GM12878 (cell line): ENCODE data around the gene FER1L5. TPM values are rescaled to one million over a fixed set of nuclear protein-coding genes. Genes with fewer than 3 reads are reported as not detected.

Source experiments
- CBFB ChIP-seq: IDR thresholded peaks from 2 replicates; pipeline ENCODE4 v1.6.1; 2016; ENCODE audit warnings: antibody characterized with exemption, low read depth
- CREB1 ChIP-seq: IDR thresholded peaks from 2 replicates; pipeline ENCODE4 v1.6.1; 2012; ENCODE audit warnings: low read depth, mild to moderate bottlenecking, inconsistent platforms
- CREM ChIP-seq: IDR thresholded peaks from 2 replicates; pipeline ENCODE4 v1.6.1; 2014; ENCODE audit warnings: antibody characterized with exemption, low read depth
- DPF2 ChIP-seq: fragments of 450-650 bp; IDR thresholded peaks from 2 replicates; pipeline ENCODE4 v1.6.1; 2017; ENCODE audit warnings: mild to moderate bottlenecking
- EGR1 ChIP-seq, 2 experiments: IDR thresholded peaks; 1 replicate in 1 of 2; 2 replicates in 1 of 2; pipeline ENCODE4 v1.6.1; 2011 to 2012; ENCODE audit warnings: low read depth in 2 of 2, low read length in 2 of 2, borderline replicate concordance in 1 of 2, mild to moderate bottlenecking in 1 of 2, moderate library complexity in 1 of 2
- FOS ChIP-seq: IDR thresholded peaks from 3 replicates; pipeline ENCODE4 v1.6.1; 2011; ENCODE audit warnings: borderline replicate concordance; ENCODE audit not compliant: insufficient read length; ENCODE audit errors: extremely low read depth
- HDAC2 ChIP-seq: fragments of 200-600 bp; sonication (generic); IDR thresholded peaks from 2 replicates; pipeline ENCODE4 v1.6.1; 2017
- MEF2B ChIP-seq: fragments of 450-650 bp; IDR thresholded peaks from 2 replicates; pipeline ENCODE4 v1.6.1; 2018; ENCODE audit warnings: mild to moderate bottlenecking, moderate library complexity; ENCODE audit not compliant: partially characterized antibody, poor library complexity, severe bottlenecking
- NFIC ChIP-seq: IDR thresholded peaks from 2 replicates; pipeline ENCODE4 v1.6.1; 2012; ENCODE audit warnings: low read depth, mild to moderate bottlenecking, inconsistent platforms, low read length, moderate library complexity
- RBBP5 ChIP-seq: fragments of 200-600 bp; sonication (generic); conservative IDR thresholded peaks from 2 replicates; pipeline ENCODE4 v1.6.1; 2016
- RELA ChIP-seq: fragments of 450-650 bp; IDR thresholded peaks from 2 replicates; pipeline ENCODE4 v1.8.0; 2014; ENCODE audit warnings: borderline replicate concordance; ENCODE audit not compliant: partially characterized antibody
- RFX5 ChIP-seq: IDR thresholded peaks from 2 replicates; pipeline ENCODE4 v1.6.1; 2011; ENCODE audit warnings: low read depth, low read length, improper control_type of control experiment
- SUPT20H ChIP-seq: IDR thresholded peaks from 2 replicates; pipeline ENCODE4 v1.6.1; 2011; ENCODE audit warnings: low read depth, mild to moderate bottlenecking, low read length, moderate library complexity, borderline replicate concordance; ENCODE audit not compliant: control insufficient read depth
- TARDBP ChIP-seq: IDR thresholded peaks from 2 replicates; pipeline ENCODE4 v1.6.1; 2016; ENCODE audit warnings: borderline replicate concordance
- WRNIP1 ChIP-seq: IDR thresholded peaks from 2 replicates; pipeline ENCODE4 v1.6.1; 2011; ENCODE audit warnings: low read depth, low read length, improper control_type of control experiment, borderline replicate concordance
- polyA plus RNA-seq, 11 experiments: library from polyadenylated mRNA; depleted of rRNA in 4 of 11; unstranded in 6 of 11; stranded (reverse) in 5 of 11; fragments of >200 nt; fragmentation: Nextera tagmentation in 4 of 11; fragmentation: Illumina TruSeq in 1 of 11; extraction: Ambion mirVana in 4 of 11; extraction: Trizol in 1 of 11; gene quantifications; 1 replicate in 1 of 11; 2 replicates in 10 of 11; pipeline versions ENCODE4 v1.2.1 to v1.2.3, GENCODE V29; 2011 to 2016; ENCODE audit warnings: inconsistent platforms in 2 of 11, missing spikeins in 2 of 11, low read depth in 1 of 11
- total RNA-seq, 4 experiments: library from RNA; depleted of rRNA in 3 of 4; stranded (reverse); fragments of >200 nt in 3 of 4; fragmentation: Illumina TruSeq in 1 of 4; extraction: Trizol in 1 of 4; gene quantifications; 2 replicates each; pipeline versions ENCODE4 v1.2.1 to v1.2.3, GENCODE V29; 2013 to 2021
- TF ChIP-seq, protein P1 (sequence below): fragments of 150-350 bp; IDR thresholded peaks from 2 replicates; pipeline ENCODE4 v1.6.1; 2014; ENCODE audit warnings: mild to moderate bottlenecking, low read depth, low read length
- TF ChIP-seq, protein P2 (sequence below): fragments of 450-650 bp; IDR thresholded peaks from 2 replicates; pipeline ENCODE4 v1.6.1; 2017; ENCODE audit warnings: low read depth, mild to moderate bottlenecking, moderate library complexity
- TF ChIP-seq, protein P3 (sequence below): fragments of 450-650 bp; IDR thresholded peaks from 2 replicates; pipeline ENCODE4 v1.6.1; 2014; ENCODE audit warnings: mild to moderate bottlenecking
- TF ChIP-seq, protein P4 (sequence below): IDR thresholded peaks from 2 replicates; pipeline ENCODE4 v1.6.1; 2011; ENCODE audit warnings: mild to moderate bottlenecking, low read depth, low read length, moderate library complexity; ENCODE audit not compliant: insufficient replicate concordance
- TF ChIP-seq, protein P5 (sequence below): fragments of 450-650 bp; IDR thresholded peaks from 2 replicates; pipeline ENCODE4 v1.6.1; 2018; ENCODE audit warnings: borderline replicate concordance, mild to moderate bottlenecking; ENCODE audit not compliant: partially characterized antibody

FER1L5 gene
- total and polyA plus RNA-seq, 10 of the 15 experiments (the other 5 are each of a cell fraction or from before 2014, with no cell fraction given), result not detected

DNA sequence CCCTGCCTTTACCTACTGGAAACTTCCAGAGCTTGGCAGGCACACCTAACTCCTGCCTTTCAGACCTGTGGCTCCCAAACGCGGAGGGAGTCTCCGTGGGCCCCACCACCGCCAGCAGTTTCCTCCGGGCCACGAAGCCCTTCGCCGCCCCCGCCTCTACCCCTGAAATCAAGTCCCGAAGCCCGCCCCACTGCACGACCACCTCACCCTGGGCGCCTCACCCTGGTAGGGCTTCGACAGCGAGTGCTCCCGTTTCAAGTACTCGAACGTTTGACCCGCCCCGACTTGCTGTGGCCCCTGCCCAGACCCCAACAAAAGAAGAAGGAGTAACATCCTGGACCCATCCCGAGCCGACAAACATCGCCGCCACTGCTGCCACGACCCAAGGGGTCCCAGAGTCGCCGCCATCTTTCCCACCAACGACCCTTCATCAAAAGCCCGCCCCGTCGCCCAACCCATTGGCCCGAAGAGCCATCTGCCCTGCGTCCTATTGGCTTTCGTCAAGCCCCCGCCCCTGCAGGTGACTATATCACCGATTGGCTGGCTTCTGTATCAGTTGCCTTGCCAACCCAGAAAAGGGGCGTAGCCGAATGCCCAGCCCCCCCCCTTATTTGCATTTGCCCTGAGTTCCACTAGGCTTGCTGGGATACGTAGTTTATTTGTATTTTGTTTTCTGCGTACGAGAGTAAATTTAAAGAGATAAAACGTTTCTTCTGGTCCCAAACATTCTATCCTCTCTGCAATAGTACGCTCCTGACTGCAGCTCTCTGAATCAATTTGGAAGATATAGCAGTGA, 97.3 kb downstream of the FER1L5 start, which contains the start of gene LMAN2L (continued):
- TF ChIP-seq MEF2B (peak; percentile 25), CBFB (no peak), RFX5 (no peak), CREB1 (peak; percentile 79), FOS (peak; percentile 41), NFIC (no peak), DPF2 (no peak), WRNIP1 (no peak), RELA (no peak), RBBP5 (no peak), TARDBP (no peak), SUPT20H (no peak), CREM (peak; percentile 37; the same call in 1 of the 2 replicates), EGR1 (IDR thresholded peaks at IDR 0.05; ENCODE audit: borderline replicate concordance in 1 of 2, low read depth in 2 of 2, low read length in 2 of 2) (0 out of 3 replicates have a peak, but pooled peaks of 1 of the 2 experiments have one; percentile 19), HDAC2 (no peak)
- TF ChIP-seq, protein P1, sequence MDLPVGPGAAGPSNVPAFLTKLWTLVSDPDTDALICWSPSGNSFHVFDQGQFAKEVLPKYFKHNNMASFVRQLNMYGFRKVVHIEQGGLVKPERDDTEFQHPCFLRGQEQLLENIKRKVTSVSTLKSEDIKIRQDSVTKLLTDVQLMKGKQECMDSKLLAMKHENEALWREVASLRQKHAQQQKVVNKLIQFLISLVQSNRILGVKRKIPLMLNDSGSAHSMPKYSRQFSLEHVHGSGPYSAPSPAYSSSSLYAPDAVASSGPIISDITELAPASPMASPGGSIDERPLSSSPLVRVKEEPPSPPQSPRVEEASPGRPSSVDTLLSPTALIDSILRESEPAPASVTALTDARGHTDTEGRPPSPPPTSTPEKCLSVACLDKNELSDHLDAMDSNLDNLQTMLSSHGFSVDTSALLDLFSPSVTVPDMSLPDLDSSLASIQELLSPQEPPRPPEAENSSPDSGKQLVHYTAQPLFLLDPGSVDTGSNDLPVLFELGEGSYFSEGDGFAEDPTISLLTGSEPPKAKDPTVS, result no peak
- TF ChIP-seq, protein P2, sequence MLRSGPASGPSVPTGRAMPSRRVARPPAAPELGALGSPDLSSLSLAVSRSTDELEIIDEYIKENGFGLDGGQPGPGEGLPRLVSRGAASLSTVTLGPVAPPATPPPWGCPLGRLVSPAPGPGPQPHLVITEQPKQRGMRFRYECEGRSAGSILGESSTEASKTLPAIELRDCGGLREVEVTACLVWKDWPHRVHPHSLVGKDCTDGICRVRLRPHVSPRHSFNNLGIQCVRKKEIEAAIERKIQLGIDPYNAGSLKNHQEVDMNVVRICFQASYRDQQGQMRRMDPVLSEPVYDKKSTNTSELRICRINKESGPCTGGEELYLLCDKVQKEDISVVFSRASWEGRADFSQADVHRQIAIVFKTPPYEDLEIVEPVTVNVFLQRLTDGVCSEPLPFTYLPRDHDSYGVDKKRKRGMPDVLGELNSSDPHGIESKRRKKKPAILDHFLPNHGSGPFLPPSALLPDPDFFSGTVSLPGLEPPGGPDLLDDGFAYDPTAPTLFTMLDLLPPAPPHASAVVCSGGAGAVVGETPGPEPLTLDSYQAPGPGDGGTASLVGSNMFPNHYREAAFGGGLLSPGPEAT, result peak; percentile 88
- TF ChIP-seq, protein P3, sequence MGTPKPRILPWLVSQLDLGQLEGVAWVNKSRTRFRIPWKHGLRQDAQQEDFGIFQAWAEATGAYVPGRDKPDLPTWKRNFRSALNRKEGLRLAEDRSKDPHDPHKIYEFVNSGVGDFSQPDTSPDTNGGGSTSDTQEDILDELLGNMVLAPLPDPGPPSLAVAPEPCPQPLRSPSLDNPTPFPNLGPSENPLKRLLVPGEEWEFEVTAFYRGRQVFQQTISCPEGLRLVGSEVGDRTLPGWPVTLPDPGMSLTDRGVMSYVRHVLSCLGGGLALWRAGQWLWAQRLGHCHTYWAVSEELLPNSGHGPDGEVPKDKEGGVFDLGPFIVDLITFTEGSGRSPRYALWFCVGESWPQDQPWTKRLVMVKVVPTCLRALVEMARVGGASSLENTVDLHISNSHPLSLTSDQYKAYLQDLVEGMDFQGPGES, result no peak; the same call in 1 of the 2 replicates
- TF ChIP-seq, protein P4, sequence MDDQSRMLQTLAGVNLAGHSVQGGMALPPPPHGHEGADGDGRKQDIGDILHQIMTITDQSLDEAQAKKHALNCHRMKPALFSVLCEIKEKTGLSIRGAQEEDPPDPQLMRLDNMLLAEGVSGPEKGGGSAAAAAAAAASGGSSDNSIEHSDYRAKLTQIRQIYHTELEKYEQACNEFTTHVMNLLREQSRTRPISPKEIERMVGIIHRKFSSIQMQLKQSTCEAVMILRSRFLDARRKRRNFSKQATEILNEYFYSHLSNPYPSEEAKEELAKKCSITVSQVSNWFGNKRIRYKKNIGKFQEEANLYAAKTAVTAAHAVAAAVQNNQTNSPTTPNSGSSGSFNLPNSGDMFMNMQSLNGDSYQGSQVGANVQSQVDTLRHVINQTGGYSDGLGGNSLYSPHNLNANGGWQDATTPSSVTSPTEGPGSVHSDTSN, result peak; percentile 7
- TF ChIP-seq, protein P5, sequence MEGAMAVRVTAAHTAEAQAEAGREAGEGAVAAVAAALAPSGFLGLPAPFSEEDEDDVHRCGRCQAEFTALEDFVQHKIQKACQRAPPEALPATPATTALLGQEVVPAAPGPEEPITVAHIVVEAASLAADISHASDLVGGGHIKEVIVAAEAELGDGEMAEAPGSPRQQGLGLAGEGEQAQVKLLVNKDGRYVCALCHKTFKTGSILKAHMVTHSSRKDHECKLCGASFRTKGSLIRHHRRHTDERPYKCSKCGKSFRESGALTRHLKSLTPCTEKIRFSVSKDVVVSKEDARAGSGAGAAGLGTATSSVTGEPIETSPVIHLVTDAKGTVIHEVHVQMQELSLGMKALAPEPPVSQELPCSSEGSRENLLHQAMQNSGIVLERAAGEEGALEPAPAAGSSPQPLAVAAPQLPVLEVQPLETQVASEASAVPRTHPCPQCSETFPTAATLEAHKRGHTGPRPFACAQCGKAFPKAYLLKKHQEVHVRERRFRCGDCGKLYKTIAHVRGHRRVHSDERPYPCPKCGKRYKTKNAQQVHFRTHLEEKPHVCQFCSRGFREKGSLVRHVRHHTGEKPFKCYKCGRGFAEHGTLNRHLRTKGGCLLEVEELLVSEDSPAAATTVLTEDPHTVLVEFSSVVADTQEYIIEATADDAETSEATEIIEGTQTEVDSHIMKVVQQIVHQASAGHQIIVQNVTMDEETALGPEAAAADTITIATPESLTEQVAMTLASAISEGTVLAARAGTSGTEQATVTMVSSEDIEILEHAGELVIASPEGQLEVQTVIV, result no peak
